Suprapubic skin (tissue), 3 donors: ENCODE measurements around the gene KRT33A.

Experiments used
- POLR2A ChIP-seq, 2 donors: fragments of 450-650 bp; IDR thresholded peaks; one replicate each; pipeline ENCODE4 v1.6.1; 2017; ENCODE audit warnings: antibody characterized with exemption in 2 of 2, mild to moderate bottlenecking in 2 of 2, moderate library complexity in 2 of 2
- TF ChIP-seq, protein P1 (sequence below), 2 donors: fragments of 200-600 bp in 1 of 2; fragments of 450-650 bp in 1 of 2; sonication (generic) in 1 of 2; IDR thresholded peaks; one replicate each; pipeline ENCODE4 v1.5.1; 2016 to 2019; ENCODE audit warnings: antibody characterized with exemption in 2 of 2, mild to moderate bottlenecking in 1 of 2, moderate library complexity in 1 of 2

DNA sequence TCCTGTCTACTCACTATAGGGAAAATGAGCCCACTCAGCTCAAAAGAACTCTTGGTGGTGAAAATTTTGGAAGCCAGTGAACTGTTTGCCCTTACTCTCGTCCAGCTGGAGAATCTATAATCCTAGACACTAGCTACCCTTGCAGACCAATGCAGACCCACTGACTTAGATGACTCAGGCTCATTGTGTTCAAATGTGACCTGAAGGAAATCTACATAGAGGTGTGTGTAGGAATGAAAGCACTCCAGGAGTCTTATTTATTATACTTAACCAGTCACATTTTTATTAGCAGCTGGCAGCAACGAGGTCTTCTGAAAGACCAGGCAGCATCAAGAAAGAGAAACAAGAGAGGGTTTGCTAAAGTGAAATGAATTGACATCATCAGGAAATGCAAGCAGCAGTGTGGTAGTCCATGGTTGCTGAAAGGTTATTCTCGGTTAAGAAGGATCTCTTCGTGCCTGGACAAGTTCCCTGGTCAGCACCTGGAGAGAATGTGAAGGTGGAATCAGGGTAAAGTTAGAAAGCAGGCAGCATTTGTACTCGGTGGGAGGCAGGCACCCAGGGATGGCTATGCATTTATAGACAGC, 49.3 kb downstream of the KRT33A start:
- TF ChIP-seq, protein P1, sequence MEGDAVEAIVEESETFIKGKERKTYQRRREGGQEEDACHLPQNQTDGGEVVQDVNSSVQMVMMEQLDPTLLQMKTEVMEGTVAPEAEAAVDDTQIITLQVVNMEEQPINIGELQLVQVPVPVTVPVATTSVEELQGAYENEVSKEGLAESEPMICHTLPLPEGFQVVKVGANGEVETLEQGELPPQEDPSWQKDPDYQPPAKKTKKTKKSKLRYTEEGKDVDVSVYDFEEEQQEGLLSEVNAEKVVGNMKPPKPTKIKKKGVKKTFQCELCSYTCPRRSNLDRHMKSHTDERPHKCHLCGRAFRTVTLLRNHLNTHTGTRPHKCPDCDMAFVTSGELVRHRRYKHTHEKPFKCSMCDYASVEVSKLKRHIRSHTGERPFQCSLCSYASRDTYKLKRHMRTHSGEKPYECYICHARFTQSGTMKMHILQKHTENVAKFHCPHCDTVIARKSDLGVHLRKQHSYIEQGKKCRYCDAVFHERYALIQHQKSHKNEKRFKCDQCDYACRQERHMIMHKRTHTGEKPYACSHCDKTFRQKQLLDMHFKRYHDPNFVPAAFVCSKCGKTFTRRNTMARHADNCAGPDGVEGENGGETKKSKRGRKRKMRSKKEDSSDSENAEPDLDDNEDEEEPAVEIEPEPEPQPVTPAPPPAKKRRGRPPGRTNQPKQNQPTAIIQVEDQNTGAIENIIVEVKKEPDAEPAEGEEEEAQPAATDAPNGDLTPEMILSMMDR (IDR thresholded peaks at IDR 0.05) = no peak
- no peak for TF ChIP-seq POLR2A (IDR thresholded peaks at IDR 0.05)
